ENCODE data around the gene FBLN2.

DNA sequence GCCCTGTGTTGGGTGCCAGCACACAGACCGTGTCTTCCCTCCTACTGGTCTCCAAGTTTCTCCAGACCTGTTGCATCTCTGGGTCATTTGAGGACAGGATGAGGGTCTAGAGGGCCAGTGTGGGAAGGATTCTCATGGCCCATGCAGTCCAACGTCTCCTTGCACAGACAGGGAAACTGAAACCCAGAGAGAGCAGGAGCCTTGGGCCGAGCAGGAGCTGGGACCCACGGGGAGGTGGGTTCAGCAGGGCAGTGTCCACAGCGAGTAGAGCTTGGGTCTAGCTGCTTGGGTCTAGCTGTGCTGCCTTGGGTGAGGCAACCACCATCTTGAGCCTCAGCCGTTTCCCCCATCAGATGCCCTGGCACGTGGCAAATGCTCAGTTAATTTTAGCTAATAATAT, 36.5 kb upstream of the FBLN2 start:
- TF ChIP-seq, protein P1, sequence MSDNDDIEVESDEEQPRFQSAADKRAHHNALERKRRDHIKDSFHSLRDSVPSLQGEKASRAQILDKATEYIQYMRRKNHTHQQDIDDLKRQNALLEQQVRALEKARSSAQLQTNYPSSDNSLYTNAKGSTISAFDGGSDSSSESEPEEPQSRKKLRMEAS (IDR thresholded peaks at IDR 0.05) = no peak
- TF ChIP-seq, protein P2, sequence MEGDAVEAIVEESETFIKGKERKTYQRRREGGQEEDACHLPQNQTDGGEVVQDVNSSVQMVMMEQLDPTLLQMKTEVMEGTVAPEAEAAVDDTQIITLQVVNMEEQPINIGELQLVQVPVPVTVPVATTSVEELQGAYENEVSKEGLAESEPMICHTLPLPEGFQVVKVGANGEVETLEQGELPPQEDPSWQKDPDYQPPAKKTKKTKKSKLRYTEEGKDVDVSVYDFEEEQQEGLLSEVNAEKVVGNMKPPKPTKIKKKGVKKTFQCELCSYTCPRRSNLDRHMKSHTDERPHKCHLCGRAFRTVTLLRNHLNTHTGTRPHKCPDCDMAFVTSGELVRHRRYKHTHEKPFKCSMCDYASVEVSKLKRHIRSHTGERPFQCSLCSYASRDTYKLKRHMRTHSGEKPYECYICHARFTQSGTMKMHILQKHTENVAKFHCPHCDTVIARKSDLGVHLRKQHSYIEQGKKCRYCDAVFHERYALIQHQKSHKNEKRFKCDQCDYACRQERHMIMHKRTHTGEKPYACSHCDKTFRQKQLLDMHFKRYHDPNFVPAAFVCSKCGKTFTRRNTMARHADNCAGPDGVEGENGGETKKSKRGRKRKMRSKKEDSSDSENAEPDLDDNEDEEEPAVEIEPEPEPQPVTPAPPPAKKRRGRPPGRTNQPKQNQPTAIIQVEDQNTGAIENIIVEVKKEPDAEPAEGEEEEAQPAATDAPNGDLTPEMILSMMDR (IDR thresholded peaks at IDR 0.05; ENCODE audit: low read depth, low read length, missing input control) = no peak
- TF ChIP-seq EGR1 (IDR thresholded peaks at IDR 0.05; ENCODE audit: low read depth in 2 of 2) (no peak), SP1 (IDR thresholded peaks at IDR 0.05) (no peak), JUND (IDR thresholded peaks at IDR 0.05) (no peak), RXRA (IDR thresholded peaks at IDR 0.05) (no peak), TAF1 (conservative IDR thresholded peaks at IDR 0.05) (no peak)
